PFSK-1 (cell line): ENCODE measurements around the gene MBD5.

Experiments
- FOXP2 ChIP-seq: optimal IDR thresholded peaks from 2 replicates; pipeline ENCODE3; 2011; ENCODE audit warnings: borderline replicate concordance, control low read depth, inconsistent platforms; ENCODE audit not compliant: insufficient read depth; ENCODE audit errors: extremely low read length, extremely low read depth
- POLR2AphosphoS5 ChIP-seq: IDR thresholded peaks from 2 replicates; pipeline ENCODE4 v1.6.1; 2012; ENCODE audit warnings: low read depth, mild to moderate bottlenecking, control low read depth, low read length, moderate library complexity
- REST ChIP-seq, 2 experiments: IDR thresholded peaks; 2 replicates each; pipeline versions ENCODE4 v1.6.1 to v1.8.0; 2011 to 2012; ENCODE audit warnings: low read depth in 2 of 2, low read length in 2 of 2, control low read depth in 1 of 2, inconsistent platforms in 1 of 2, mild to moderate bottlenecking in 1 of 2, moderate library complexity in 1 of 2; ENCODE audit not compliant: insufficient read depth in 1 of 2
- SIN3A ChIP-seq: IDR thresholded peaks from 2 replicates; pipeline ENCODE4 v1.6.1; 2012; ENCODE audit warnings: mild to moderate bottlenecking, low read length, moderate library complexity, borderline replicate concordance; ENCODE audit not compliant: insufficient read depth
- TAF1 ChIP-seq: IDR thresholded peaks from 2 replicates; pipeline ENCODE4 v1.6.1; 2012; ENCODE audit warnings: low read length, control low read depth, borderline replicate concordance; ENCODE audit not compliant: insufficient read depth

Gene MBD5

DNA sequence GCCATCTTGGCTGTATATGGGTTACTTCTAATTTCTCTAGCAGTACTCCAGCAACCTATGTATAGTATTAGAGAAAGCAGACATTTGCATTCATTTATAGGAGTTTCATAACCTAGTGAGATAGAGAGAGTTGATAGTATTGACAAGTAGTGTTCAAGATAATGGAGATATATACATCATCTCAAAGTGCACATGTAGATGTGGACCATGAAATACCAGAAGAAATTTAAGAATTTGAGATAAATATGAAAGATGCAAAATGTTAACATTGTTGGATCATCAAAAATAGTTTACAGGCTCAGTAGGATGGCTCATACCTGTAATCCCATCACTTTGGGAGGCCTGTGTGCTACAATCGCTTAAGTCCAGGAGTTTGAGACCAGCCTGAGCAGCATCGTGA, 243.0 kb downstream of the MBD5 start:
- TF ChIP-seq SIN3A, result no peak
- no peak for TF ChIP-seq REST (IDR thresholded peaks at IDR 0.05; ENCODE audit: insufficient read depth in 1 of 2, low read depth in 2 of 2, low read length in 2 of 2)
- TF ChIP-seq TAF1, result no peak
- TF ChIP-seq POLR2AphosphoS5, result no peak
- no peak for TF ChIP-seq FOXP2

GRCh38 chr2:148273158-148273691, 252.3 kb downstream of the MBD5 start:
- TF ChIP-seq TAF1 (no peak), POLR2AphosphoS5 (no peak), FOXP2 (no peak), SIN3A (no peak), REST (IDR thresholded peaks at IDR 0.05; ENCODE audit: insufficient read depth in 1 of 2, low read depth in 2 of 2, low read length in 2 of 2) (no peak)

GRCh38 chr2:148279216-148279615, 258.3 kb downstream of the MBD5 start:
- no peak for TF ChIP-seq SIN3A

DNA sequence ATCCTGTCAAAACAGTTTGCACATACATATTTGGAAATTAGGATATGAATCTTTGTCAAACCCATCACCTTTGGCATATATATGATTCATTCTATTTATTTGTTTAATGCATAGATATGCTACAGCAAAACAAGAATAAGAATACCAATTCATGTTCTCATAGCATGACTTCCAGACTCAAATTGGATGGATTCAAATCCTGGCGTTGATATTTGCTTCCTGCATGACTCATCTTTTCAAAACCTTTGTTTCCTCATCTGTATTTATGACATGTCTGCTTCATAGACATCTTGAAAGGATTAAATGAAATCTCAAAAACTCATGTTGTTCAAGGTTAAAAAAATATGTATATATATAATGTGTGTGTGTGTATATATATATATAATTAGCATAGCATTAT, 261.3 kb downstream of the MBD5 start:
- TF ChIP-seq POLR2AphosphoS5 (no peak), REST (IDR thresholded peaks at IDR 0.05; ENCODE audit: insufficient read depth in 1 of 2, low read depth in 2 of 2, low read length in 2 of 2) (no peak), FOXP2 (no peak), SIN3A (no peak), TAF1 (no peak)

DNA sequence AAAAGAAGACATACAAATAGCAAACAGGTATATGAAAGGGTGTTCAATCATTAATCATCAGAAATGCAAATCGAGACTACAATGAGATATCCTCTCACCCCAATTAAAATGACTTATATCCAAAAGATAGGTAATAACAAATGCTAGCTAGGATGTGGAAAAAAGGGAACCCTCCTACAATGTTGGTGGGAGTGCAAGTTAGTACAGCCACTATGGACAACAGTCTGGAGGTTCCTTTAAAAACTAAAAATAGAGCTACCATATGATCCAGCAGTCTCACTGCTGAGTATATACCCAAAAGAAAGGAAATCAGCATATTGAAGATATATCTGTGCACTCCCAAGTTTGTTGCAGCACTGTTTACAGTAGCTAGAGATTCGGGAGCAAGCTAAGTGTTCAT, 271.5 kb downstream of the MBD5 start:
- TF ChIP-seq POLR2AphosphoS5, result no peak
- no peak for TF ChIP-seq FOXP2
- TF ChIP-seq TAF1, result no peak
- no peak for TF ChIP-seq REST (IDR thresholded peaks at IDR 0.05; ENCODE audit: insufficient read depth in 1 of 2, low read depth in 2 of 2, low read length in 2 of 2)
- TF ChIP-seq SIN3A, result no peak
